Neural cell (in vitro differentiated cells): ENCODE measurements around the gene MAT2A. TPM values are rescaled to one million over a fixed set of nuclear protein-coding genes. Genes with fewer than 3 reads are reported as not detected.

Experiments
- polyA plus RNA-seq: library from polyadenylated mRNA; depleted of rRNA; stranded (reverse); fragments of >200 nt; gene quantifications from 2 replicates; pipeline ENCODE4 v1.2.3, GENCODE V29; 2014
- small RNA-seq, 3 experiments: library from RNA; depleted of rRNA; stranded (forward); fragments of <200 nt; gene quantifications; one replicate each; pipeline ENCODE3, GENCODE V24; 2012

The MAT2A gene
- polyA plus RNA-seq, 1 donor from 2014 or later: 230 TPM

Small RNA genes lying within 50 kb of the gene (small RNA-seq; reads per million reads assigned to genes)
- 0 to 0.41 (median 0.03) reads per million in 3 experiments for gene RN7SL126P

Other genes starting within 250 kb of the MAT2A start
- 22.7 and 29.4 TPM in 2 replicates for gene TGOLN2, start 211.2 kb upstream of the MAT2A start, polyA plus RNA-seq
- gene RETSAT, start 184.6 kb upstream of the MAT2A start, polyA plus RNA-seq: 10.9 and 13.3 TPM in 2 replicates
- gene ELMOD3, start 184.4 kb upstream of the MAT2A start, polyA plus RNA-seq: 39.7 and 52.6 TPM in 2 replicates
- not detected in 2 replicates for gene CAPG, start 128.8 kb upstream of the MAT2A start, polyA plus RNA-seq
- not detected in 2 replicates for gene SH2D6, start 120.5 kb upstream of the MAT2A start, polyA plus RNA-seq
- 33.9 and 41.4 TPM in 2 replicates for gene GGCX, start 22.3 kb downstream of the MAT2A start, polyA plus RNA-seq
- not detected in 2 replicates for gene VAMP8, start 38.4 kb downstream of the MAT2A start, polyA plus RNA-seq
- not detected in 2 replicates for gene VAMP5, start 45.3 kb downstream of the MAT2A start, polyA plus RNA-seq
- gene RNF181, start 56.6 kb downstream of the MAT2A start, polyA plus RNA-seq: 296 and 330 TPM in 2 replicates
- gene TMEM150A, start 63.5 kb downstream of the MAT2A start, polyA plus RNA-seq: 8.4 and 9.4 TPM in 2 replicates
- 28.0 and 42.6 TPM in 2 replicates for gene C2orf68, start 72.9 kb downstream of the MAT2A start, polyA plus RNA-seq
- 77.6 and 89.9 TPM in 2 replicates for gene USP39, start 77.0 kb downstream of the MAT2A start, polyA plus RNA-seq
- gene SFTPB, start 129.0 kb downstream of the MAT2A start, polyA plus RNA-seq: not detected in 2 replicates
- gene GNLY, start 155.2 kb downstream of the MAT2A start, polyA plus RNA-seq: not detected in 2 replicates
- 0.92 and 1.6 TPM in 2 replicates for gene ATOH8, start 214.8 kb downstream of the MAT2A start, polyA plus RNA-seq